Measurements from ENCODE around the gene CASQ1.

Gene CASQ1

DNA sequence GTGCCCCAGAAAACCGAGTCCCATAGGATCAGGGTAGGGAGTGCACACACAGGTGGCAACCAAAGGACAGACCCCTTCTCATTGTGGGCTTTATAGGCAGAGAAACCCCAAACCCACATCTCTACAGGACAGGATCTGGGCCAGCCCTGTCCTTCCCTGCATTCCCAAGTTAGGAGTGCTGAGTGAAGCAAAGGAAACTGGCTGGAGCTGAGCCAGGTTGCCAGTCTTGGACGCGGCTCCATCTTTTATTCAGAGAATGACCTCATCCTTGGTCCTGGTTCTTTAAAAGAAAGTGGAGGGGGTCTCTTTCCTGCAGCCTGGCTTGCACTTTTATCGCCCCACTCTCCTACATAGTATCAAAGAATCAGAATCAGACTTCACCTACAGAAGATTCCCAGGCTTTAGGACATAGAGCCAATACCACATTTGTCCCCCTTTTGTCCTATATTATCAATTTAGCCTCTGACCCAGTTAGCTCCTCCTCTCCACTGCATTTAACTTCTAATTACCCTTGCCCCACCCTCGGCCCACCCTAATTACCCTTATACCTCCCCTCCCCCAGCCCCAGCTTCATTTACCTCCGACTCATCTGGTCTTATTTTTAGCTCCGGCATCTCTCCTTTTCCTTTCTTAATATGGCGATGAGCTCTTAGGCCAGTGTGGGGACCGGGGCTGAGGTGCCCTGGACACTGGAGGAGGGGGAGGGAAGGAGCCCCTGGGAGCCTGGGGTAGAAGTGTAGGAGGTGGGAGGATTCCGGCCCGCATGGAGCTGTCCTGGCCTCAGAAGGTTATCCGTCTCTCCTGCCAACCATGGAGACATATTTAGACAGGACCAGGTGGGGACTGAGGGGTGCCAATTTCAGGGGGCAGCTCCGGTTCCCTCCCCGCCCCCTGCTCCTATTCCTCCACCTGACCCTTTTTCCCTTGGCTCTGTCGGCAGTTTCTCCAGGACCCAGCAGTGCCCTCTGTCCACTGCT lies at the start of gene CASQ1:
Gene CASQ1 (plus strand): TSS at position 927 of the 977 bp plus-strand sequence. CDS start 177 bp downstream, outside the sequence.
- no peak for DNase-seq

DNA sequence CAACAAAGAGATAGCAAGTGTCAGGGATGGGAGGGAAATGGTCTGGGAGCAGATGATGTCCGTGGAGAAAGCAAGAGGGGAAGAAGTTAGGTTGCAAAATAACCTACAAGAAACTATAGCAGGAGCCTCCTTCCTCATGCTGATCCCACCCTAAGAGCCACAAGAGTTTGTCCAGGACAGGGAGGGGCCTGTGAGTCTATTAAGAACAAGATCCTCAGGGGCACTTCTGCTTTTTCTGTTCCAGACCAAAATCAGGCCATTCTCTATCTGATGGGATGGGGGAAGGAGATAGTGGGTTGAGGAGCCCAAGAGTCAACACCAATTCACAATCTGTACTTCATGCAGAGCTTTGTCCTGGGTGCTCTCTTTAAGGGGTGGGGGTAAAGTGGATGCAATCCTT lies 46.7 kb upstream of the CASQ1 start:
- DNase-seq, result no peak

- no peak for DNase-seq
Observed at GRCh38 chr1:160144921-160145320, 45.5 kb upstream of the CASQ1 start.

DNA sequence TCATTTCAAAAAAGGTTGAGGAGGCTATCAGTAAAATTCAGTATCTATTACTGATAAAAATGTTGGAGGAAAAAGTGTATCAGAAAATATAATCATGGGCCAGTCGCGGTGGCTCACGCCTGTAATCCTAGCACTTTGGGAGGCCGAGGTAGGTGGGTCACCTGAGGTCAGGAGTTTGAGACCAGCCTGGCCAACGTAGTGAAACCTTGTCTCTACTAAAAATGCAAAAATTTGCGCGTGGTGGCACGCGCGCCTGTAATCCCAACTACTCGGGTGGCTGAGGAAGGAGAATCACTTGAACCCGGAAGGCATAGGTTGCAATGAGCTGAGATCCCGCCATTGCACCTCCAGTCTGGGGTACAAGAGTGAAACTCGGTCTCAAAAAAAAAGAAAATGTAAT lies 44.3 kb upstream of the CASQ1 start:
- no peak for DNase-seq

DNA sequence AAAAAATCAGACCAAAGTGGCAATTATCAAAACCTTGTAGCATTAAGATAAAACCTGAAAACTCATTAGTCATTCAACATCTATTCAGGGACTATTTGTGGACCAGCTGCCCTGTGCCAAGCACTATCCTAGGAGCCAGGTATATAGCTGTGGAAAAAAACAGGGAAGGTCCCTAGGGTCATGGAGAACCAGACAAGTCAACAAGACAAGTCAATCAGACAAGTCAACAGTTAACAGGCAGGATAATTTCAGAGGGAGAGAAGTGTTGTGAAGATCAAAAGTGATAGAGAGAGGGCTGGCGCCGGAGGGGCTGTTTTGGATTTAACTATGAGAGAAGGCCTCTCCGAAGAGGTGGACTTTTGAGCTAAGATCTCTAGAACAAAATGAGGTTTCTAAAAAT lies 42.3 kb upstream of the CASQ1 start:
- DNase-seq, result no peak

DNA sequence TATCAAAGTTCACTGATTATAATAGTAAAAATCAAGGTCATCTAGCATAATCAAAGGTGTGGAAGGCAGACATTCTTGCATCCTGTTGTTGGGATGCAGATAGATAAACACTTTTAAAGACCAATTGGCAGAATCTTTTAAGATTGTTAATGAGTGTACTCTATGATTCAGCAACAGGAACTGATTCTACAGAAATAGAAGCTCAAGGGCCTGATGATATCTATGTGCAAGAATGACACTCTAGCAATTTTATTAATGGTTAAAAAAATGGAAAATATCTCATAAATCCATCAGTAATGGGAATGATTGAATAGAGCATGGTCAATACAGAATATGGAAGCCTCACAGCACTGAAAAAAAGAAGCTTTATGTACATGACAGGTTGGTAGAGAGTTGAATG lies 41.1 kb upstream of the CASQ1 start:
- no peak for DNase-seq

- no peak for DNase-seq
Observed at GRCh38 chr1:160149716-160150115, 40.7 kb upstream of the CASQ1 start.

- DNase-seq, result no peak
Observed at GRCh38 chr1:160151303-160151702, 39.1 kb upstream of the CASQ1 start, which contains the start of gene ATP1A4. TSS of gene ATP1A4 (plus strand) at chr1:160151603. CDS start at chr1:160152041, 438 bp downstream.

DNA sequence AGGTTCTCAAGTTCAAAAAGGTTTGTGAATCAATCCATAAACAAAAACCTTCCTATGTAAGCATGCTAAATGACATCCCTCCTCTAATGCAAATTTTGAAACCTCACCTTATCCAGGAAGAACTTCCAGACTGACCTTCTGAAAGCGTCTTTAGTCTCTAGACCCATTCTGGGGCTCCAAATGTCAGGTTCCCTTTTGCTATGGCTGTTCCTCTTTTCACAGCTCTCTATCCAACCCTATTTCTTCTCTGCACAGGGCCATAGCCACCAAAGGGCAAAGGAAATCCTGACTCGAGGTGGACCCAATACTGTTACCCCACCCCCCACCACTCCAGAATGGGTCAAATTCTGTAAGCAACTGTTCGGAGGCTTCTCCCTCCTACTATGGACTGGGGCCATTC lies 35.6 kb upstream of the CASQ1 start:
- DNase-seq, result no peak

- DNase-seq, result no peak
Observed at GRCh38 chr1:160156361-160156760, 34.0 kb upstream of the CASQ1 start.

DNA sequence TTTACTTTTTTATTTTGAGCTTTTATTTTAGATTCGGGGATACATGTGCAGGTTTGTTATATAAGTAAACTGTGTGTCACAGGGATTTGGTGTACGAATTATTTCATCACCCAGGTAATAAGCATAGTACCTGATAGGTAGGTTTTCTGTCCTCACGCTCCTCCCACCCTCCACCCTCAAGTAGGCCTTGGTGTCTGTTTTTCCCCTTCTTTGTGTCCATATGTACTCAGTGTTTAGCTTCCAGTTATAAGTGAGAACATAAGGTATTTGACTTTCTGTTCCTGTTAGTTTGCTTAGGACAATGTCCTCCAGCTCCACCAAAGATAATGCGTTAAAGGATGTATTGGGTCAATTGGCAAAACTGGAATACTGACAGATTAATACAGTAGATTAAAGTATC lies 33.2 kb upstream of the CASQ1 start:
- no peak for DNase-seq

GRCh38 chr1:160158031-160158430 lies 32.3 kb upstream of the CASQ1 start:
- no peak for DNase-seq

- DNase-seq, result no peak
Observed at GRCh38 chr1:160158534-160158933, 31.8 kb upstream of the CASQ1 start.

DNA sequence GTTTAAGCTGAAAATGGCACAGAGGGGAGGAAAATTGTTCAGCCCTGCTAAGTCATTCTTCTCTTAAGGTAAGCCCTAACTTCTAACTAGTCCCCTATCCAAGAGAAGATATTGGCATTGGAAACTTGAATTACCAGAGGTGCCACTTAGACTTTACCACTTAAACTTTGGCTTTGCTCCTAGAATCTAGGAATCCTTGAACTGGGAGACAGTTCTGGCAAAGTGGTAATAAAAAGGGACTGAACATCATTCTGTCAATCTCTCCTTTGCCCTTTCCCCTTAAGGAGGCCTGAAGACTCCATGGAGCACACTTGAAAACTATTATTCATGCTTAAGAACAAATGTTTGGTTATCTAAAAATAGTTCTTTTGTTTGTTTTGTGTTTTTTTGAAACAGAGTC lies 30.5 kb upstream of the CASQ1 start:
- no peak for DNase-seq

DNA sequence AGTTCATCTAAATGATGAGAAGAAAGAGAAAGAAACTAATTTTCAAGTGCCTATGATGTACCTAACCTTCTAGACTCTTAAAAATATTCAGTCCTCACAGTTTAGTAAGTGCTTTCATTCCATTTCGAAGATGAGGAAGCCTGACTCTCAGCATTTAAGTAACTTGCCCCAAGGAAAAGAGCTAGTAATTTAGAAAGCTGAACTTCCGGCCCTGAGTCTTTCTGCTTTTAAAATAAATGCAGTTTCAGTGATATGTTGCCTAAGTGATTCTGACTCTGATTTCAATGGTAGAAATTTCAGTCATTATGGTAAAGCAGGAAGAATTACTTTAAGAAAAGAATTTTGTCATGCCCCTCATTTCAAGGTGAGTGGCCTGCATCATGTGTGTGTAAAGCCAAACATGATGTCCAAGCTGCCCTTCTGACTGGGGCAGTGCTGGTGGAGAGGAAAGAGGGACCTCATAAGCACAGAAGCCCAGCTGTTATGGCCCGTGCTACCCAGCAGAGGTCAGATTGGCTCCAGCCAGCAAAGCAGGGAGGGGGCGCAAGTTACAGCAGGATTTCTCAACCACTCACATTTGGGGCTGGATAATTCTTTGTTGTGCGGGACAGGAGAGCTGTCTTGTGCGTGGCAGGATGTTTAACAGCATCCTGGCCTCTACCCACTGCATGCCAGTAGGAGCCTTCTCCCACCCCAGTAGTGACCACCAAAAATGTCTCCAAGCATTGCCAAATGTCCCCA lies 28.2 kb upstream of the CASQ1 start:
- no peak for DNase-seq

DNA sequence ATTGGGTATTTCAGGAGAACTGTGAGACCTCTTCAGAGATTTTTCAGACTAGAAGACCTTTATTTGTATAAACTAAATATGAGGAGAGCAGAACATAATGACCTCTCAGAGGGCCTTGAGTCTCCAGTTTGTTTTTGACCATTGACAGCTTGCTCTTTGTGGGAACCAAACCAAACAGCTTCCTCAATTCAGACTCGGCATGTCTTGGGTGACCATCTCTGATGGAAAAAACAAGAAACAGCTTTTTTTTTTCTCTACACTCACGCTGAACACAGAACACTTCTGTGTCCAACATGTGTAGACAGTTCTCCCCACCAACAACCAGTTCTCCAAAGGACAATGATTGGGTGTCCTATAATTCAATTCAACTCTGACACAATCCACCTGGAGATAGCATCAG lies 27.4 kb upstream of the CASQ1 start:
- DNase-seq, result no peak

- DNase-seq, result no peak
Observed at GRCh38 chr1:160163615-160164014, 26.8 kb upstream of the CASQ1 start.

GRCh38 chr1:160164121-160164520 lies 26.3 kb upstream of the CASQ1 start:
- DNase-seq, result no peak

DNA sequence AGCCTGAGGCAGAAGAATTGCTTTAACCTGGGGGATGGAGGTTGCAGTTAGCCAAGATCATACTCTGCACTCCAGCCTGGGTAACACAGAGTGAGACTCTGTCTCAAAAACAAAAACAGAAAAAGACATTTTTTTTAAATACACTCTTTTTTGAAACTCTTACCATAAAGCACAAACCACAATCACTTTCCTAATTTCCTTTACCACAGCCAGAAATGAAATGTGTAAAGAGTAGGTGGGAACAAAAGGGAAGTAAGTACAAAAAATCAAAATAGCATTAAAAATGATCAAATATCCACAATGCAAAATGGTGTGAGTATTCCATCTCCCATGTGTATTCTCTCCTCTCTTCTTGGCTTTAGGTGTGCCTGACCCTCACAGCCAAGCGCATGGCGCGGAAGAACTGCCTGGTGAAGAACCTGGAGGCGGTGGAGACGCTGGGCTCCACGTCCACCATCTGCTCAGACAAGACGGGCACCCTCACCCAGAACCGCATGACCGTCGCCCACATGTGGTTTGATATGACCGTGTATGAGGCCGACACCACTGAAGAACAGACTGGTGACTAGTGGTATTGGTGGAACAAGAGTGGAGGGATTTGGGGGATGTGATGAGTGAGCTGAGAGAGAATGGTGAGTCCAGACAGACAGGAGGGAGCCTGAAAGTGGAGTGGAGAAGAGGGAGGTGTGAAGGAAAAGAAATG lies 24.1 kb upstream of the CASQ1 start:
- no peak for DNase-seq

GRCh38 chr1:160167056-160167455 lies 23.3 kb upstream of the CASQ1 start:
- no peak for DNase-seq

DNA sequence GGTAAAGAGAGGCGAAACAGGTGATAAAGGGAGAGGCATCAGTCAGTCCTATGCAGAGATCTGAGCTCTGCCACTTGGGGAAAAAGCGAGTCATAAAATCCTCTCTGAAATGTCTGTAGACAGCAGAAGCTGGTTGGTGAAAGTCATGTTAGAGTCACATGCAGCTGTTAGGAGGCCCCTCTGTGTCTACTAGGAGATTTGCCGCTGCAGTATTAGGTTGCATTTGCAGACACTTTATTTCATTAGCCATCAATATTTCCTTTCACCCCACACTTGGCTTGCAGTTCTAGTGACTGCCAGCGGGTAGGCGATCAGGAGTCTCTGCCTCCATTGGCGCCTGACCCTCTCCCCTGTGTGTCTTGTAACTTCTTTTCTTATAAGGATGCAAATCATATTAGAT lies 22.8 kb upstream of the CASQ1 start:
- DNase-seq, result no peak

- DNase-seq, result no peak
Observed at GRCh38 chr1:160168016-160168415, 22.4 kb upstream of the CASQ1 start.

GRCh38 chr1:160168609-160169369 lies 21.6 kb upstream of the CASQ1 start:
- no peak for DNase-seq
